WTC11 (cell line): ENCODE data around the gene AHNAK2. TPM values are rescaled to one million over a fixed set of nuclear protein-coding genes. Genes with fewer than 3 reads are reported as not detected.

Experiments
- ATAC-seq: fragments of 200-7000 bp; cut with Tn5 transposase; 2 replicates; pipeline ENCODE4 v1.10.0; 2021; ENCODE audit warnings: mild to moderate bottlenecking, moderate library complexity
- CTCF ChIA-PET: fragments of 300-600 bp; sonication (Branson Sonifier 250); formaldehyde crosslinking; loops from one replicate; lab custom pipeline; 2021; ENCODE audit warnings: antibody characterized with exemption; lab: Charles Lee
- POLR2A ChIA-PET: fragments of 350-600 bp; sonication (Branson Sonifier 250); formaldehyde crosslinking; loops from one replicate; lab custom pipeline; 2021; ENCODE audit warnings: antibody characterized with exemption; lab: Charles Lee
- DNase-seq: peaks from one replicate; pipeline ENCODE4 v3.0.0; 2021; ENCODE audit warnings: low spot score
- H3K27ac Mint-ChIP-seq: 2 replicates; pipeline ENCODE4 v1.8.0; 2021; ENCODE audit warnings: mixed read lengths
- H3K27me3 Mint-ChIP-seq: 2 replicates; pipeline ENCODE4 v1.8.0; 2021; ENCODE audit warnings: low read depth, mild to moderate bottlenecking, moderate library complexity, mixed read lengths
- H3K36me3 Mint-ChIP-seq: 2 replicates; pipeline ENCODE4 v1.8.0; 2021; ENCODE audit warnings: mixed read lengths
- H3K4me1 Mint-ChIP-seq: 2 replicates; pipeline ENCODE4 v1.8.0; 2022; ENCODE audit warnings: mixed read lengths
- H3K4me3 Mint-ChIP-seq: 2 replicates; pipeline ENCODE4 v1.8.0; 2021; ENCODE audit warnings: mild to moderate bottlenecking, moderate library complexity, mixed read lengths
- H3K9me3 Mint-ChIP-seq: 2 replicates; pipeline ENCODE4 v1.8.0; 2021; ENCODE audit warnings: mixed read lengths
- ETV6 ChIP-seq: sonication (generic); formaldehyde crosslinking; IDR thresholded peaks from 2 replicates; pipeline ENCODE4 v1.8.1; 2022; ENCODE audit warnings: mild to moderate bottlenecking, missing genetic modification reagents
- GRHL2 ChIP-seq: fragments of 250-450 bp; sonication (Bioruptor Pico); IDR thresholded peaks from 2 replicates; pipeline ENCODE4 v1.8.0; 2022; ENCODE audit warnings: mild to moderate bottlenecking, moderate library complexity; ENCODE audit not compliant: insufficient replicate concordance, severe bottlenecking
- JAZF1 ChIP-seq: fragments of 250-450 bp; sonication (Bioruptor Pico); IDR thresholded peaks from 2 replicates; pipeline ENCODE4 v1.9.0; 2021; ENCODE audit warnings: moderate library complexity, mild to moderate bottlenecking, inconsistent platforms
- SOX15 ChIP-seq: fragments of 250-450 bp; sonication (Bioruptor Pico); IDR thresholded peaks from 2 replicates; pipeline ENCODE4 v1.9.0; 2021; ENCODE audit warnings: mild to moderate bottlenecking
- TP53 ChIP-seq: sonication (generic); formaldehyde crosslinking; IDR thresholded peaks from 2 replicates; pipeline ENCODE4 v1.8.1; 2023; ENCODE audit warnings: mild to moderate bottlenecking, missing genetic modification reagents
- total RNA-seq: library from RNA; stranded (reverse); gene quantifications from 3 replicates; pipeline ENCODE4 v1.2.3, GENCODE V29; 2021
- TF ChIP-seq, protein P1 (sequence below): sonication (generic); formaldehyde crosslinking; IDR thresholded peaks from 2 replicates; pipeline ENCODE4 v1.8.1; 2023; ENCODE audit warnings: mild to moderate bottlenecking, missing genetic modification reagents, borderline replicate concordance
- TF ChIP-seq, protein P2 (sequence below): sonication (generic); formaldehyde crosslinking; IDR thresholded peaks from 2 replicates; pipeline ENCODE4 v1.8.0; 2022; ENCODE audit warnings: missing genetic modification reagents
- TF ChIP-seq, protein P3 (sequence below): sonication (generic); formaldehyde crosslinking; IDR thresholded peaks from 2 replicates; pipeline ENCODE4 v1.8.1; 2022; ENCODE audit warnings: mild to moderate bottlenecking, missing genetic modification reagents, moderate library complexity, borderline replicate concordance

AHNAK2 gene
- total RNA-seq, 1 experiment from 2014 or later: 3.5 TPM

DNA sequence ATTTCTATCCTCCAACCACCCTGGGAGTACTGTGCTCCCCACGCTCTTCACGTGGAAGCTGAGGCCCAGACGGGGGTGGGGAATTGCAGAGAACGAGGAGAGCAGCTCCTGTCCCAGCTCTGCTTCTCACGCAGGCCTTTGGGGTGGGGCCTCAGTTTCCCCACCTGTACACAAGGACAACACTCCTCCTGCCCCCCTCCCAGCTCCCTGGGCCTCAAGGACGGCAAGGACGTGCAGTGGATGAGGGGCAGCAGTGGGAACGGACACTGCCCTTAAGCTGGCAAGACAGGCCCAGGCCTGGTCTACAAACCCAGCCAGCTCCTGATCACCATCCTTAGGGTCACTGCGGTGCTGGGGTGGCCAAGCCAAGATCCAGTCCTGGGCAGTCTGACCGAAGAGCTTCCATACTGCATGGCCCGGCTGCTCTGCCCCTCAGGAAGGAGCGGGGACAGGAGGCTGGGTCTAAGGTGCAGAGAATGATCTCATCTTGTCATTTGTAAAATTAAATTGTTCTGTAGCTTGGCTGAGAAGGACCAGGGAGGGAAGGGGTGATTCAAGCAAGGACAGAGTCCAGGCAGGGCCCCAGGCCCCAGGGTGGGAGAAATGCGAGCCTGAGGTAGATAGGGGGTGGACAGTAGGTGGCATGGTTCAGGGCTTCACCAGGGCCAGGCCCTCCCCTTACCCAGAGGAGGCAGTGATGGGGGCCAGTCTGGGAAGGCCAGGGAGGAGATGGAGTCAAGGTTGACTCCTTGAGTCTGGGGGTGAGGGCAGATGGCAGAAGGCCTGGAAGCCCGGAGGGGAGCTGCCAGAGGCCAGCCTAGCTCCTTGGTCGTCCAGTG lies 6.1 kb upstream of the AHNAK2 start:
- Mint-ChIP-seq H3K27ac (no peak overlapping the region), H3K9me3 (no peaks in the 10 kb centered on the region), H3K27me3 (peaks cover 20% of the 10 kb centered on the region), H3K4me3 (peak overlapping the region; percentile 52), H3K4me1 (0 out of 2 replicates have a peak, but pooled peaks cover 4% of the 10 kb centered on the region), H3K36me3 (no peaks in the 10 kb centered on the region)
- no peak for DNase-seq
- ChIA-PET POLR2A (no interaction called here), CTCF (interaction anchor here (1.0 to 2.7 kb wide), 6 partner anchors 9 to 62 kb away, joined by 3 to 24 read pairs (median 4); partner anchors contain the start of gene CDCA4)
- TF ChIP-seq, protein P1, sequence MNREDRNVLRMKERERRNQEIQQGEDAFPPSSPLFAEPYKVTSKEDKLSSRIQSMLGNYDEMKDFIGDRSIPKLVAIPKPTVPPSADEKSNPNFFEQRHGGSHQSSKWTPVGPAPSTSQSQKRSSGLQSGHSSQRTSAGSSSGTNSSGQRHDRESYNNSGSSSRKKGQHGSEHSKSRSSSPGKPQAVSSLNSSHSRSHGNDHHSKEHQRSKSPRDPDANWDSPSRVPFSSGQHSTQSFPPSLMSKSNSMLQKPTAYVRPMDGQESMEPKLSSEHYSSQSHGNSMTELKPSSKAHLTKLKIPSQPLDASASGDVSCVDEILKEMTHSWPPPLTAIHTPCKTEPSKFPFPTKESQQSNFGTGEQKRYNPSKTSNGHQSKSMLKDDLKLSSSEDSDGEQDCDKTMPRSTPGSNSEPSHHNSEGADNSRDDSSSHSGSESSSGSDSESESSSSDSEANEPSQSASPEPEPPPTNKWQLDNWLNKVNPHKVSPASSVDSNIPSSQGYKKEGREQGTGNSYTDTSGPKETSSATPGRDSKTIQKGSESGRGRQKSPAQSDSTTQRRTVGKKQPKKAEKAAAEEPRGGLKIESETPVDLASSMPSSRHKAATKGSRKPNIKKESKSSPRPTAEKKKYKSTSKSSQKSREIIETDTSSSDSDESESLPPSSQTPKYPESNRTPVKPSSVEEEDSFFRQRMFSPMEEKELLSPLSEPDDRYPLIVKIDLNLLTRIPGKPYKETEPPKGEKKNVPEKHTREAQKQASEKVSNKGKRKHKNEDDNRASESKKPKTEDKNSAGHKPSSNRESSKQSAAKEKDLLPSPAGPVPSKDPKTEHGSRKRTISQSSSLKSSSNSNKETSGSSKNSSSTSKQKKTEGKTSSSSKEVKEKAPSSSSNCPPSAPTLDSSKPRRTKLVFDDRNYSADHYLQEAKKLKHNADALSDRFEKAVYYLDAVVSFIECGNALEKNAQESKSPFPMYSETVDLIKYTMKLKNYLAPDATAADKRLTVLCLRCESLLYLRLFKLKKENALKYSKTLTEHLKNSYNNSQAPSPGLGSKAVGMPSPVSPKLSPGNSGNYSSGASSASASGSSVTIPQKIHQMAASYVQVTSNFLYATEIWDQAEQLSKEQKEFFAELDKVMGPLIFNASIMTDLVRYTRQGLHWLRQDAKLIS (CRISPR knock-in tag): no peak
- TF ChIP-seq GRHL2 (CRISPR knock-in tag): no peak
- ATAC-seq: no peak

DNA sequence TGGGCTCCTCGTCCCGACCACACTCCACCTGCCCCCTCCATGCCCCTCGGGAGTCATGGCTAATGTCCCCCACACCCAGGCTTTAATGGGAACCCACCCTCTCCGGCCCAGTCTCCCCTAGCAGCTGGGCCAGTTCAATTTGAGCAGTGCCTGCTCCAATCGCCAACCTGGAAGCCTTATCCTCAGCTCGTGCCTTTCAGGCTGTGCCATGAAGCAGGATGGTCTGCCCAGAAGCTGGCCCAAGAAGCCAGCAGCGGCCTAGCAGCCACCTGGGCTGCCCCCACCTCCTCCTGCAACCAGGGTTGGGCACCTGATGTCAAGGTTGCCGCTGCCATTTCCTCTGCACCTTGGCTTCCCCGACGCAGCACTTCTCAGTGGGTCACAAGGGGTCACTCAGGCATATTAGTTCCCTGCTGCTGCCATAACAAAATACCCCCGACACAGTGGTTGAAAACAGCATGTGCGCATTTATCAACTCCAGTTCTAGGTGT lies 5.1 kb upstream of the AHNAK2 start:
- H3K27me3 Mint-ChIP-seq: peaks cover 29% of the 10 kb centered on the region
- CTCF ChIA-PET: interaction anchor here (1.4 to 2.6 kb wide), 2 partner anchors 8 to 10 kb away, joined by 4 to 8 read pairs; no protein-coding TSS in a partner anchor
- TF ChIP-seq ETV6 (CRISPR knock-in tag) (no peak), SOX15 (no peak)
- TF ChIP-seq, protein P2, sequence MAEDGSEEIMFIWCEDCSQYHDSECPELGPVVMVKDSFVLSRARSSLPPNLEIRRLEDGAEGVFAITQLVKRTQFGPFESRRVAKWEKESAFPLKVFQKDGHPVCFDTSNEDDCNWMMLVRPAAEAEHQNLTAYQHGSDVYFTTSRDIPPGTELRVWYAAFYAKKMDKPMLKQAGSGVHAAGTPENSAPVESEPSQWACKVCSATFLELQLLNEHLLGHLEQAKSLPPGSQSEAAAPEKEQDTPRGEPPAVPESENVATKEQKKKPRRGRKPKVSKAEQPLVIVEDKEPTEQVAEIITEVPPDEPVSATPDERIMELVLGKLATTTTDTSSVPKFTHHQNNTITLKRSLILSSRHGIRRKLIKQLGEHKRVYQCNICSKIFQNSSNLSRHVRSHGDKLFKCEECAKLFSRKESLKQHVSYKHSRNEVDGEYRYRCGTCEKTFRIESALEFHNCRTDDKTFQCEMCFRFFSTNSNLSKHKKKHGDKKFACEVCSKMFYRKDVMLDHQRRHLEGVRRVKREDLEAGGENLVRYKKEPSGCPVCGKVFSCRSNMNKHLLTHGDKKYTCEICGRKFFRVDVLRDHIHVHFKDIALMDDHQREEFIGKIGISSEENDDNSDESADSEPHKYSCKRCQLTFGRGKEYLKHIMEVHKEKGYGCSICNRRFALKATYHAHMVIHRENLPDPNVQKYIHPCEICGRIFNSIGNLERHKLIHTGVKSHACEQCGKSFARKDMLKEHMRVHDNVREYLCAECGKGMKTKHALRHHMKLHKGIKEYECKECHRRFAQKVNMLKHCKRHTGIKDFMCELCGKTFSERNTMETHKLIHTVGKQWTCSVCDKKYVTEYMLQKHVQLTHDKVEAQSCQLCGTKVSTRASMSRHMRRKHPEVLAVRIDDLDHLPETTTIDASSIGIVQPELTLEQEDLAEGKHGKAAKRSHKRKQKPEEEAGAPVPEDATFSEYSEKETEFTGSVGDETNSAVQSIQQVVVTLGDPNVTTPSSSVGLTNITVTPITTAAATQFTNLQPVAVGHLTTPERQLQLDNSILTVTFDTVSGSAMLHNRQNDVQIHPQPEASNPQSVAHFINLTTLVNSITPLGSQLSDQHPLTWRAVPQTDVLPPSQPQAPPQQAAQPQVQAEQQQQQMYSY (CRISPR knock-in tag): no peak
- POLR2A ChIA-PET: no interaction called here
- no peaks in the 10 kb centered on the region for H3K9me3 Mint-ChIP-seq
- H3K36me3 Mint-ChIP-seq: no peaks in the 10 kb centered on the region
- no peak overlapping the region for H3K27ac Mint-ChIP-seq
- ATAC-seq (no peak), DNase-seq (no peak)
- no peak overlapping the region for H3K4me3 Mint-ChIP-seq
- H3K4me1 Mint-ChIP-seq: peaks cover 6% of the 10 kb centered on the region; the same call in 1 of the 2 replicates

DNA sequence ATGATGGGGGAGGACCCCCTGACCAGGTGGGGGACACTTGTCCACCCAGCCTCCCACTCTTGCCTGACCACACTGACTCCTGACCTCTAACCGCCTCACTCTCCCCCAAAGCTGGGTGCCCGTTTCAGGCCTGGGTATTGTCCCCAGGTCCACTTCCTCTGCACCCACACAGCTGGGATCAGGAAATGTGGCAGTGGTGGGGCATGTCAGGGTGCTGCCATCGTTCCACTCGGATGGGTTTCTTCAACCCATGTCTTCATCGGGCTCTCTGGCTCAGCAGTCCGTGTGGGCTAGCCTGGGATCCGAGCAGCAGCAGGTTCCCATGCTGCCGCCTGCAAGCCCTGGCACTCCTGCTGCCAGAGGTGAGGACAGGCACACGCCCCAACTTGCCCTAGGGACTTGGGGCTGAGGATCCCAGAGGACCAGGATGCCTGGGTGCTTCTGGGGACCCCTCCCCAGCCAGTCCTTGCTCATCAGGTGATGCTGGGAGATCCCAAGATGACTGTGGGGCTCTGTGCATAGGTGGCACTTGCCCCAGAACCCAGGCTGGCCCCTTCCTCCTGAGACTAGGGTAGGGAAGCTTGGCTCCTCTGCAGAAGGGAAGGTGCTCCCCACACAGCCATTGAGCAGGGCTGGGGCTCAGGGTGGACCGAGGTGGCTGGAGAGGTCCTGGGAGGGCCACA lies 4.5 kb upstream of the AHNAK2 start:
- no peak for ATAC-seq
- no peak overlapping the region for H3K27ac Mint-ChIP-seq
- peaks cover 30% of the 10 kb centered on the region for H3K27me3 Mint-ChIP-seq
- no peaks in the 10 kb centered on the region for H3K9me3 Mint-ChIP-seq
- no peak overlapping the region for H3K4me3 Mint-ChIP-seq
- no peak for DNase-seq
- ChIA-PET CTCF (interaction anchor here (1.3 kb wide), 1 partner anchor 12 kb away, joined by 3 read pairs; no protein-coding TSS in a partner anchor), POLR2A (no interaction called here)
- peaks cover 7% of the 10 kb centered on the region; the same call in 1 of the 2 replicates for H3K4me1 Mint-ChIP-seq
- TF ChIP-seq JAZF1 (CRISPR knock-in tag) (no peak), TP53 (no peak)
- TF ChIP-seq, protein P3, sequence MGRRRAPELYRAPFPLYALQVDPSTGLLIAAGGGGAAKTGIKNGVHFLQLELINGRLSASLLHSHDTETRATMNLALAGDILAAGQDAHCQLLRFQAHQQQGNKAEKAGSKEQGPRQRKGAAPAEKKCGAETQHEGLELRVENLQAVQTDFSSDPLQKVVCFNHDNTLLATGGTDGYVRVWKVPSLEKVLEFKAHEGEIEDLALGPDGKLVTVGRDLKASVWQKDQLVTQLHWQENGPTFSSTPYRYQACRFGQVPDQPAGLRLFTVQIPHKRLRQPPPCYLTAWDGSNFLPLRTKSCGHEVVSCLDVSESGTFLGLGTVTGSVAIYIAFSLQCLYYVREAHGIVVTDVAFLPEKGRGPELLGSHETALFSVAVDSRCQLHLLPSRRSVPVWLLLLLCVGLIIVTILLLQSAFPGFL: no peak
- no peaks in the 10 kb centered on the region for H3K36me3 Mint-ChIP-seq
